ENCODE results near the gene BAIAP2L1. TPM values are rescaled to one million over a fixed set of nuclear protein-coding genes. Genes with fewer than 3 reads are reported as not detected.

Gene BAIAP2L1
- total RNA-seq, 1 donor from 2014 or later, result 10.9 TPM

DNA sequence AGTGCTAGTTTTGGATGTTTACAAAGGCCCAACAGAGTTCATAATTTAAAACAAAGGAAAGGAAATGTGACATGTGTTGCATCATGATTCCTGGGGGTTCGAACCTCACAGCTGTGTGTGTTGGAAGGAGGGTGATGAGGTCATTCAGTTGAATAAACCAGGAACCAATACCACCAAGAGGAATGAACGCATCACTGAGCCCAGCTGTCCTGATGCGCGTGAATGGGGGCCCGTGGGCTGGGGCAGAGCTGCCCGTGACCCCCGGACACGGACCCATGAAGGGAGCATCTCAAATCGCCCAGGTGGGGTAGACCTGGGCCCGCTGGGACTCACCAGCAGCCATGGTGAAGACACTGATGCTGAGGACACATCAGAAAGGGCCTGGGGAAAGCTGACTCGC is 86.4 kb downstream of the BAIAP2L1 start:
- peaks cover 30% of the 10 kb centered on the region for H3K36me3 Mint-ChIP-seq (ENCODE audit: unreplicated experiment)
- H3K27ac Mint-ChIP-seq (ENCODE audit: unreplicated experiment), result no peak overlapping the region
- no peaks in the 10 kb centered on the region for H3K9me3 Mint-ChIP-seq (ENCODE audit: unreplicated experiment)
- no peak for DNase-seq (ENCODE audit: extremely low spot score, unreplicated experiment)
- TF ChIP-seq, protein P1, sequence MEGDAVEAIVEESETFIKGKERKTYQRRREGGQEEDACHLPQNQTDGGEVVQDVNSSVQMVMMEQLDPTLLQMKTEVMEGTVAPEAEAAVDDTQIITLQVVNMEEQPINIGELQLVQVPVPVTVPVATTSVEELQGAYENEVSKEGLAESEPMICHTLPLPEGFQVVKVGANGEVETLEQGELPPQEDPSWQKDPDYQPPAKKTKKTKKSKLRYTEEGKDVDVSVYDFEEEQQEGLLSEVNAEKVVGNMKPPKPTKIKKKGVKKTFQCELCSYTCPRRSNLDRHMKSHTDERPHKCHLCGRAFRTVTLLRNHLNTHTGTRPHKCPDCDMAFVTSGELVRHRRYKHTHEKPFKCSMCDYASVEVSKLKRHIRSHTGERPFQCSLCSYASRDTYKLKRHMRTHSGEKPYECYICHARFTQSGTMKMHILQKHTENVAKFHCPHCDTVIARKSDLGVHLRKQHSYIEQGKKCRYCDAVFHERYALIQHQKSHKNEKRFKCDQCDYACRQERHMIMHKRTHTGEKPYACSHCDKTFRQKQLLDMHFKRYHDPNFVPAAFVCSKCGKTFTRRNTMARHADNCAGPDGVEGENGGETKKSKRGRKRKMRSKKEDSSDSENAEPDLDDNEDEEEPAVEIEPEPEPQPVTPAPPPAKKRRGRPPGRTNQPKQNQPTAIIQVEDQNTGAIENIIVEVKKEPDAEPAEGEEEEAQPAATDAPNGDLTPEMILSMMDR (IDR thresholded peaks at IDR 0.05), result no peak
- H3K4me3 Mint-ChIP-seq (ENCODE audit: unreplicated experiment), result no peak overlapping the region
- H3K4me1 Mint-ChIP-seq (ENCODE audit: unreplicated experiment), result no peaks in the 10 kb centered on the region
- H3K27me3 Mint-ChIP-seq (ENCODE audit: unreplicated experiment), result no peaks in the 10 kb centered on the region

DNA sequence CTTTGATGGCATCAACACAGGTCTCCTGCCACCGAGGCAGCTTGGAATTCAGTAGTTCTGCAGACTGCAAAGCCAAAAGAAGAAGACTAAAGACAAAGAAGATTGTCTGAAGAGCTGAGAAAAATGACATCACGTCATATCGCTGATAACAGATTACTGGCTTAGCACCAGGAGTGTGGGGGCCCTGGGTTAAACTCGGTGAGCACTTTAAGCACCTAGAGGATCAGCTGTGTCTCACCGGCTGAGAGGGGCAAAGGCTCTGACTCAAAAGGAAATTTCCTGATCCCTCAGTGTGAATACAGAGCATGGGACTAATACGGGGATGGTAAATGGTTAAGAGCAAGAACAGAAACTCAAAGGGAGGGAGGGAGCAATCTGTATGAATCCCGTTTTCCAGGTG is 88.7 kb downstream of the BAIAP2L1 start:
- Mint-ChIP-seq H3K27me3 (ENCODE audit: unreplicated experiment) (no peaks in the 10 kb centered on the region), H3K27ac (ENCODE audit: unreplicated experiment) (no peak overlapping the region)

DNA sequence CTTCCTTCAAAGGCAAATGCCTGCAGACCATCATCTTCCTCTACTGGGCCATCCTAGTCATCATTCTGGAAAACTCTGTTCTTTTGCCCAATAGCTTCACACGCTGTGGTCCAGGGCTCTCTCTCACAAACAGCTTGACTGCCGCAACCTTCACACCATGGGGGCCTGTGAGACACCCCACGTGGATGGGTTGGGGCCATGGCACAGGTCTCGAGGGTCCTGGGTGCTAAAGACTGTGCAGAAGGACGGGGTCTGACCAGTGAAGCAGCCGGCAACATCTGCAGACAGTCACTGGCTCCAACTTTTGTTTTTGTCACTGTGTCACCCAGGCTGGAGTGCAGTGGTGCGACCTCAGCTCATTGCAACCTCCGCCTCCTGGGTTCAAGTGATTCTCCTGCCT is 91.3 kb downstream of the BAIAP2L1 start:
- DNase-seq (ENCODE audit: extremely low spot score, unreplicated experiment), result no peak
- H3K27me3 Mint-ChIP-seq (ENCODE audit: unreplicated experiment), result no peaks in the 10 kb centered on the region
- H3K4me3 Mint-ChIP-seq (ENCODE audit: unreplicated experiment), result no peak overlapping the region
- peaks cover 22% of the 10 kb centered on the region for H3K36me3 Mint-ChIP-seq (ENCODE audit: unreplicated experiment)
- H3K27ac Mint-ChIP-seq (ENCODE audit: unreplicated experiment), result no peak overlapping the region
- no peaks in the 10 kb centered on the region for H3K4me1 Mint-ChIP-seq (ENCODE audit: unreplicated experiment)
- H3K9me3 Mint-ChIP-seq (ENCODE audit: unreplicated experiment), result no peaks in the 10 kb centered on the region
- TF ChIP-seq, protein P1 (IDR thresholded peaks at IDR 0.05), result no peak

More for the DNA sequence above, 88.7 kb downstream of the BAIAP2L1 start:
- peaks cover 31% of the 10 kb centered on the region for H3K36me3 Mint-ChIP-seq (ENCODE audit: unreplicated experiment)
- no peak for DNase-seq (ENCODE audit: extremely low spot score, unreplicated experiment)
- TF ChIP-seq, protein P1 (IDR thresholded peaks at IDR 0.05), result no peak
- H3K9me3 Mint-ChIP-seq (ENCODE audit: unreplicated experiment), result no peaks in the 10 kb centered on the region
- H3K4me1 Mint-ChIP-seq (ENCODE audit: unreplicated experiment), result no peaks in the 10 kb centered on the region
- H3K4me3 Mint-ChIP-seq (ENCODE audit: unreplicated experiment), result no peak overlapping the region

DNA sequence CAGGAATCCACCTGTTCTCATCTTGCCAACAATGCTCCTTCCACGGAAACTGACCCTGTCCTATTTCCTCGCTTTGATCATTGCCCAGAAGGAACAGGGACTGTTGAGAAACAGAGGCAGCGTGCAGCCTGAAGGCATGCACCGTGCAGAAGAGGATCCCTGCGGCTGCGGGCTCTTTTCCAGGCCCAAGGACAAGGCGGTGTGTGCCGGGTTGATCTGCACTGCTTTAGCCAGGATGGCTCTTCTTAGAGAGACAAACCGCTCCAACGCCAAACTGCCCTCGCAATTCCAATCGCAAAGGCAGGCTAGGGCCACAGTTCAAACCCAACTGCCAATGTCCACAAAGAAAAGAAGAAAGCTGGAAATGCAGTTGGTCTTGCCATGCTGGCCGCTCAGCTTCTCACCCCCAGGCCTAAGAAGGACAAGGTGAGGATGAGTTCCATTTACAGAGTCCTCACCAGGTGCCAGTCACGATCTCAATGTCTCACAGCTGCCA is 92.9 kb downstream of the BAIAP2L1 start:
- H3K36me3 Mint-ChIP-seq (ENCODE audit: unreplicated experiment), result peaks cover 25% of the 10 kb centered on the region
- H3K9me3 Mint-ChIP-seq (ENCODE audit: unreplicated experiment), result no peaks in the 10 kb centered on the region
- no peak overlapping the region for H3K27ac Mint-ChIP-seq (ENCODE audit: unreplicated experiment)
- TF ChIP-seq, protein P1 (IDR thresholded peaks at IDR 0.05), result no peak
- no peak for DNase-seq (ENCODE audit: extremely low spot score, unreplicated experiment)
- H3K4me1 Mint-ChIP-seq (ENCODE audit: unreplicated experiment), result no peaks in the 10 kb centered on the region
- no peak overlapping the region for H3K4me3 Mint-ChIP-seq (ENCODE audit: unreplicated experiment)
- H3K27me3 Mint-ChIP-seq (ENCODE audit: unreplicated experiment), result no peaks in the 10 kb centered on the region

DNA sequence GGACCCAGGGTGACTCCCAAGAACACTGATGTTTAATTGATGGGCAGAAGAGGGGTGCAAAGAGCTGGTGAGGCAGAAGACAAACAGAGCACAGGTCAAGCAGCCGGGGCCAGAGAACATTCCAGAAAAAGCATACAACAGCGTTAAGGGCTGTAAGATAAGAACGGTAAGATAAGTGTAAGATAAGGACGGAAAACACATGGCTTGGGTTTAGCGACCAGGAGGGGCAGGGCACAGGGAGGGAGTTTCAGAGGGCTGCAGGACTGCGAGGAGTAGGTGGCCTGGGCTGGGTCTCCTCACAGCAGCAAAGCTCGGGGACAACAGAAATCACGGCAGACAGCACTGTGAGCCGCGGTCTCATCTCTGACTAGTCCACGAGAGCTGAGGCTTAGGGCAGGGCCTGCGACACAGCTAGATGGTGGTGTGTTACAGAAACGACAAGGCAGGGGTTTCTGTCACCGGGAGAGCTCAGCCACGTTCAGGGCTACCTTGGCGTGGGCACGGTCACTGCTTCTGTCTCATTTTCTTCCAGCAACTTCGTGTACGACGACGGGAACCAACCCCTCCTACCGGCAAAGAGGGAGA is 94.8 kb downstream of the BAIAP2L1 start:
- Mint-ChIP-seq H3K27me3 (ENCODE audit: unreplicated experiment) (no peaks in the 10 kb centered on the region), H3K9me3 (ENCODE audit: unreplicated experiment) (no peaks in the 10 kb centered on the region), H3K4me3 (ENCODE audit: unreplicated experiment) (no peak overlapping the region), H3K27ac (ENCODE audit: unreplicated experiment) (no peak overlapping the region), H3K36me3 (ENCODE audit: unreplicated experiment) (peaks cover 28% of the 10 kb centered on the region), H3K4me1 (ENCODE audit: unreplicated experiment) (no peaks in the 10 kb centered on the region)
- TF ChIP-seq, protein P1 (IDR thresholded peaks at IDR 0.05), result no peak
- DNase-seq (ENCODE audit: extremely low spot score, unreplicated experiment), result no peak
